Neural cell (in vitro differentiated cells): ENCODE results near the gene PRSS33. TPM values are rescaled to one million over a fixed set of nuclear protein-coding genes. Genes with fewer than 3 reads are reported as not detected.

ENCODE experiments used
- H2AFZ ChIP-seq: fragments of 200-600, 300-800 bp; sonication (generic), shearing (Covaris generic); 2 replicates; pipeline ENCODE4 v1.6.0; 2014; ENCODE audit warnings: low read depth, mild to moderate bottlenecking, antibody characterized with exemption, low read length, moderate library complexity
- H3F3A ChIP-seq: fragments of 200-600 bp; shearing (Covaris generic); 2 replicates; pipeline ENCODE4 v1.6.1; 2016; ENCODE audit warnings: mild to moderate bottlenecking, moderate library complexity, mixed read lengths, antibody characterized with exemption, low read length; ENCODE audit not compliant: insufficient read depth, poor library complexity, severe bottlenecking
- H3K27ac ChIP-seq: fragments of 200-600, 300-800 bp; sonication (generic), shearing (Covaris generic); 2 replicates; pipeline ENCODE4 v1.5.1; 2014; ENCODE audit warnings: mild to moderate bottlenecking, low read length, moderate library complexity
- H3K27me3 ChIP-seq: fragments of 300-800, 200-600 bp; sonication (generic), shearing (Covaris generic); 2 replicates; pipeline ENCODE4 v1.6.0; 2014; ENCODE audit warnings: mild to moderate bottlenecking, low read depth, low read length, moderate library complexity; ENCODE audit not compliant: insufficient read depth
- H3K36me3 ChIP-seq: fragments of 300-800, 200-600 bp; sonication (generic), shearing (Covaris generic); 2 replicates; pipeline ENCODE4 v1.5.1; 2014; ENCODE audit warnings: mild to moderate bottlenecking, antibody characterized with exemption, low read length, moderate library complexity; ENCODE audit not compliant: insufficient read depth
- H3K4me2 ChIP-seq: fragments of 300-800, 200-600 bp; sonication (generic), shearing (Covaris generic); 2 replicates; pipeline ENCODE4 v1.6.0; 2014; ENCODE audit warnings: mild to moderate bottlenecking, low read length
- H3K4me3 ChIP-seq: fragments of 300-800, 200-600 bp; sonication (generic), shearing (Covaris generic); 2 replicates; pipeline ENCODE4 v1.5.1; 2014; ENCODE audit warnings: mild to moderate bottlenecking, low read length, moderate library complexity
- H3K79me2 ChIP-seq: fragments of 200-600 bp; shearing (Covaris generic); replicated peaks from 2 replicates; pipeline ENCODE4 v1.6.0; 2014; ENCODE audit warnings: mild to moderate bottlenecking, low read length, moderate library complexity; ENCODE audit not compliant: insufficient read depth
- H3K9ac ChIP-seq: fragments of 300-800, 200-600 bp; sonication (generic), shearing (Covaris generic); 2 replicates; pipeline ENCODE4 v1.6.1; 2016; ENCODE audit warnings: mild to moderate bottlenecking, low read length, mixed read lengths
- H3K9me2 ChIP-seq: fragments of 200-600 bp; shearing (Covaris generic); 2 replicates; pipeline ENCODE4 v1.6.1; 2016; ENCODE audit warnings: mild to moderate bottlenecking, low read length, mixed read lengths; ENCODE audit not compliant: insufficient read depth
- H3K9me3 ChIP-seq: fragments of 200-600, 300-800 bp; sonication (generic), shearing (Covaris generic); 2 replicates; pipeline ENCODE4 v1.6.1; 2016; ENCODE audit warnings: mild to moderate bottlenecking, mixed run types, low read length, moderate library complexity, mixed read lengths
- H4K20me1 ChIP-seq: fragments of 200-600 bp; shearing (Covaris generic); 2 replicates; pipeline ENCODE4 v1.6.1; 2016; ENCODE audit warnings: mild to moderate bottlenecking, mixed run types; ENCODE audit not compliant: insufficient read depth
- EP300 ChIP-seq: fragments of 450-650 bp; conservative IDR thresholded peaks from 2 replicates; pipeline ENCODE4 v1.6.1; 2014; ENCODE audit warnings: antibody characterized with exemption, mild to moderate bottlenecking, moderate library complexity; ENCODE audit not compliant: poor library complexity, severe bottlenecking
- EZH2 ChIP-seq: fragments of 200-600, 300-800 bp; shearing (Covaris generic), sonication (generic); IDR thresholded peaks from 2 replicates; pipeline ENCODE4 v1.6.1; 2014; ENCODE audit warnings: antibody characterized with exemption, low read length, borderline replicate concordance, mild to moderate bottlenecking; ENCODE audit not compliant: insufficient read depth, poor library complexity, severe bottlenecking
- MXI1 ChIP-seq: fragments of 450-650 bp; conservative IDR thresholded peaks from 2 replicates; pipeline ENCODE4 v1.6.1; 2014; ENCODE audit warnings: antibody characterized with exemption, mild to moderate bottlenecking; ENCODE audit not compliant: poor library complexity, severe bottlenecking
- POLR2AphosphoS5 ChIP-seq: IDR thresholded peaks from 2 replicates; pipeline ENCODE4 v1.6.1; 2012
- RAD21 ChIP-seq: fragments of 450-650 bp; conservative IDR thresholded peaks from 2 replicates; pipeline ENCODE4 v1.6.1; 2014; ENCODE audit warnings: antibody characterized with exemption, mild to moderate bottlenecking, moderate library complexity
- SMC3 ChIP-seq: fragments of 450-650 bp; conservative IDR thresholded peaks from 2 replicates; pipeline ENCODE4 v1.6.1; 2014; ENCODE audit warnings: antibody characterized with exemption, mild to moderate bottlenecking, moderate library complexity; ENCODE audit not compliant: poor library complexity
- TAF1 ChIP-seq: IDR thresholded peaks from 2 replicates; pipeline ENCODE4 v1.6.1; 2012; ENCODE audit warnings: low read depth
- polyA plus RNA-seq: library from polyadenylated mRNA; depleted of rRNA; stranded (reverse); fragments of >200 nt; gene quantifications from 2 replicates; pipeline ENCODE4 v1.2.3, GENCODE V29; 2014
- TF ChIP-seq, protein P1 (sequence below): fragments of 450-650 bp; IDR thresholded peaks from 2 replicates; pipeline ENCODE4 v1.5.1; 2014; ENCODE audit warnings: antibody characterized with exemption, mild to moderate bottlenecking, moderate library complexity; ENCODE audit not compliant: poor library complexity, severe bottlenecking
- TF ChIP-seq, protein P2 (sequence below): IDR thresholded peaks from 2 replicates; pipeline ENCODE4 v1.6.1; 2012; ENCODE audit warnings: borderline replicate concordance

The PRSS33 gene
- polyA plus RNA-seq, 1 donor from 2014 or later = not detected

DNA sequence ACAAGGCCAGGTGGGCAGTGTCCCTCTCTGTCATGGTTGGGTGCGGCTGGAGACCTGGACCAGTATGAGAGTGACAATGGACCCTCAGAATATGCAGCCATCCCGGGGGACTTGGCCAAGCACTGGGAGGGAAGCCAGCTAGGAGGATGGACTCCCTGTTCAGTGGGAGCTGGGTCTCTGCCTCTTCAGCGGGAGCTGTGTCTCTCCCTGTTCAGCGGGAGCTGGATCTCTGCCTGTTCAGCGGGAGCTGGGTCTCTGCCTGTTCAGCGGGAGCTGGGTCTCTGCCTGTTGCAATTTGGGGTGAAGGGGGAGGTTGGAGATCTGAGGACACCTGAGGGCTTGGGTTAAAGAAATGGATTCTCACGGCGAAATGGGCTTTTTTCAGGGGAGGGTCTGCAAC, 3.8 kb upstream of the PRSS33 start:
- no peaks in the 10 kb centered on the region for H3K36me3 ChIP-seq
- no peak overlapping the region for H3K9ac ChIP-seq
- H3K4me2 ChIP-seq = no peak overlapping the region
- no peak overlapping the region for H3K27ac ChIP-seq
- H3K27me3 ChIP-seq = no peaks in the 10 kb centered on the region
- no peaks in the 10 kb centered on the region for H3F3A ChIP-seq
- H3K9me2 ChIP-seq = no peaks in the 10 kb centered on the region
- H2AFZ ChIP-seq = no peak overlapping the region
- H3K4me3 ChIP-seq = no peak overlapping the region
- TF ChIP-seq POLR2AphosphoS5 = no peak
- no peak for TF ChIP-seq TAF1
- no peak for TF ChIP-seq MXI1
- TF ChIP-seq, protein P1, sequence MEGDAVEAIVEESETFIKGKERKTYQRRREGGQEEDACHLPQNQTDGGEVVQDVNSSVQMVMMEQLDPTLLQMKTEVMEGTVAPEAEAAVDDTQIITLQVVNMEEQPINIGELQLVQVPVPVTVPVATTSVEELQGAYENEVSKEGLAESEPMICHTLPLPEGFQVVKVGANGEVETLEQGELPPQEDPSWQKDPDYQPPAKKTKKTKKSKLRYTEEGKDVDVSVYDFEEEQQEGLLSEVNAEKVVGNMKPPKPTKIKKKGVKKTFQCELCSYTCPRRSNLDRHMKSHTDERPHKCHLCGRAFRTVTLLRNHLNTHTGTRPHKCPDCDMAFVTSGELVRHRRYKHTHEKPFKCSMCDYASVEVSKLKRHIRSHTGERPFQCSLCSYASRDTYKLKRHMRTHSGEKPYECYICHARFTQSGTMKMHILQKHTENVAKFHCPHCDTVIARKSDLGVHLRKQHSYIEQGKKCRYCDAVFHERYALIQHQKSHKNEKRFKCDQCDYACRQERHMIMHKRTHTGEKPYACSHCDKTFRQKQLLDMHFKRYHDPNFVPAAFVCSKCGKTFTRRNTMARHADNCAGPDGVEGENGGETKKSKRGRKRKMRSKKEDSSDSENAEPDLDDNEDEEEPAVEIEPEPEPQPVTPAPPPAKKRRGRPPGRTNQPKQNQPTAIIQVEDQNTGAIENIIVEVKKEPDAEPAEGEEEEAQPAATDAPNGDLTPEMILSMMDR = no peak
- TF ChIP-seq SMC3 = no peak
- no peak for TF ChIP-seq EP300
- TF ChIP-seq RAD21 = no peak
- TF ChIP-seq EZH2 = no peak
- TF ChIP-seq, protein P2, sequence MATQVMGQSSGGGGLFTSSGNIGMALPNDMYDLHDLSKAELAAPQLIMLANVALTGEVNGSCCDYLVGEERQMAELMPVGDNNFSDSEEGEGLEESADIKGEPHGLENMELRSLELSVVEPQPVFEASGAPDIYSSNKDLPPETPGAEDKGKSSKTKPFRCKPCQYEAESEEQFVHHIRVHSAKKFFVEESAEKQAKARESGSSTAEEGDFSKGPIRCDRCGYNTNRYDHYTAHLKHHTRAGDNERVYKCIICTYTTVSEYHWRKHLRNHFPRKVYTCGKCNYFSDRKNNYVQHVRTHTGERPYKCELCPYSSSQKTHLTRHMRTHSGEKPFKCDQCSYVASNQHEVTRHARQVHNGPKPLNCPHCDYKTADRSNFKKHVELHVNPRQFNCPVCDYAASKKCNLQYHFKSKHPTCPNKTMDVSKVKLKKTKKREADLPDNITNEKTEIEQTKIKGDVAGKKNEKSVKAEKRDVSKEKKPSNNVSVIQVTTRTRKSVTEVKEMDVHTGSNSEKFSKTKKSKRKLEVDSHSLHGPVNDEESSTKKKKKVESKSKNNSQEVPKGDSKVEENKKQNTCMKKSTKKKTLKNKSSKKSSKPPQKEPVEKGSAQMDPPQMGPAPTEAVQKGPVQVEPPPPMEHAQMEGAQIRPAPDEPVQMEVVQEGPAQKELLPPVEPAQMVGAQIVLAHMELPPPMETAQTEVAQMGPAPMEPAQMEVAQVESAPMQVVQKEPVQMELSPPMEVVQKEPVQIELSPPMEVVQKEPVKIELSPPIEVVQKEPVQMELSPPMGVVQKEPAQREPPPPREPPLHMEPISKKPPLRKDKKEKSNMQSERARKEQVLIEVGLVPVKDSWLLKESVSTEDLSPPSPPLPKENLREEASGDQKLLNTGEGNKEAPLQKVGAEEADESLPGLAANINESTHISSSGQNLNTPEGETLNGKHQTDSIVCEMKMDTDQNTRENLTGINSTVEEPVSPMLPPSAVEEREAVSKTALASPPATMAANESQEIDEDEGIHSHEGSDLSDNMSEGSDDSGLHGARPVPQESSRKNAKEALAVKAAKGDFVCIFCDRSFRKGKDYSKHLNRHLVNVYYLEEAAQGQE = no peak
- H3K9me3 ChIP-seq = no peaks in the 10 kb centered on the region
- H3K79me2 ChIP-seq = no peaks in the 10 kb centered on the region
- H4K20me1 ChIP-seq = no peaks in the 10 kb centered on the region

DNA sequence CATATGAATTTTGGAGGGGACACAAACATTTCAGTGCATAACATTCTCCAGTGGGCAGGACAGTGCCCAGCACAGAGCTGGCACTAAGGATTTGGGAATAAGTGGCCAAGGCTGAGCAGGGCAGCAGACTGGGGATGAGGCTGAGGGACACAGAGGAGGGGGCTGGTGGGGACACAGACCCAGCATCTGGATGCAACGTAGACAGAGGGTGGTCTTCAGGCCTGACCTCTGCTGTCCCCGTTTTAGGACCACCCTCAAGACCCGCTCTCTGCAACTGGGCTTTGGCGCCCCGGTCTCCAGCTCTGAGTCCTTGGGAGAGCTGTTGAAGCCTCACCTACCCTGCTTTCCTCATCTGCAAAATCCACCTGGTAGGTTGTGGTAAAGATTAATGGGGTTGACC, 3.3 kb upstream of the PRSS33 start:
- Histone ChIP-seq H3K9me2 (no peaks in the 10 kb centered on the region), H3K27me3 (no peaks in the 10 kb centered on the region), H3K9me3 (no peaks in the 10 kb centered on the region), H3K27ac (no peak overlapping the region), H3K36me3 (no peaks in the 10 kb centered on the region), H2AFZ (no peak overlapping the region), H3K4me3 (no peak overlapping the region), H4K20me1 (no peaks in the 10 kb centered on the region), H3K79me2 (no peaks in the 10 kb centered on the region), H3K9ac (no peak overlapping the region), H3K4me2 (no peak overlapping the region), H3F3A (no peaks in the 10 kb centered on the region)
- TF ChIP-seq, protein P2 = no peak
- TF ChIP-seq RAD21 (no peak), EZH2 (no peak), SMC3 (no peak), MXI1 (no peak), EP300 (no peak), POLR2AphosphoS5 (no peak), TAF1 (no peak)
- TF ChIP-seq, protein P1 = no peak
